K562 (cell line): ENCODE data around the gene ABCG2. TPM values are rescaled to one million over a fixed set of nuclear protein-coding genes. Genes with fewer than 3 reads are reported as not detected.

Experiments
- ATAC-seq: fragments of 200-7000 bp; cut with Tn5 transposase; 3 replicates; pipeline ENCODE4 v1.9.1; 2020; ENCODE audit warnings: moderate library complexity
- BruUV-seq: library from RNA; stranded (reverse); fragments of 400-500 nt; replicated peaks from 2 replicates; lab custom pipeline; 2021; lab: Mats Ljungman, UMichigan
- CTCF ChIA-PET: fragments of 300-600 bp; formaldehyde crosslinking; extraction: SDS; loops from one replicate; lab custom pipeline; 2021; ENCODE audit warnings: low intra/inter-chr PET ratio; lab: Yijun Ruan, JAX
- POLR2A ChIA-PET: fragments of 300-600, 350-650 bp; sonication (Branson Sonifier 250); formaldehyde crosslinking; extraction: SDS; loops from one replicate; lab custom pipeline; 2021; ENCODE audit warnings: antibody characterized with exemption, inconsistent platforms; lab: Yijun Ruan, JAX
- DNase-seq, 4 experiments: peaks; one replicate each; pipeline versions ENCODE4 v3.0.0 to v3.0.0-alpha.2; 2011 to 2018; ENCODE audit warnings: low spot score in 3 of 4, mixed read lengths in 3 of 4; ENCODE audit errors: extremely low read depth in 1 of 4
- FAIRE-seq: peaks from 2 replicates; lab custom pipeline; 2011; peaks lifted over from hg19 to GRCh38; lab: Jason Lieb, UNC
- H2AFZ ChIP-seq: 2 replicates; pipeline ENCODE4 v1.6.0; 2011; ENCODE audit warnings: low read depth, low read length, control low read depth, inconsistent platforms
- H3K27ac ChIP-seq: fragments of 200-600 bp; 3 replicates; pipeline ENCODE4 v1.8.0; 2011; ENCODE audit warnings: low read depth, mild to moderate bottlenecking, control low read depth, inconsistent platforms, low read length, moderate library complexity, mixed read lengths; ENCODE audit errors: extremely low read depth
- H3K27me3 ChIP-seq, 2 experiments: fragments of 300-600 bp in 1 of 2; 2 replicates in 1 of 2; 3 replicates in 1 of 2; pipeline versions ENCODE4 v1.6.0 to v1.8.0; 2011; ENCODE audit warnings: inconsistent platforms in 2 of 2, low read length in 2 of 2, mild to moderate bottlenecking in 1 of 2, mixed read lengths in 1 of 2, moderate library complexity in 1 of 2; ENCODE audit not compliant: control insufficient read depth in 2 of 2, insufficient read depth in 2 of 2
- H3K36me3 ChIP-seq: fragments of 300-600 bp; 3 replicates; pipeline ENCODE4 v1.8.0; 2011; ENCODE audit warnings: mild to moderate bottlenecking, low read length, inconsistent platforms; ENCODE audit not compliant: control insufficient read depth, insufficient read depth
- H3K4me1 ChIP-seq, 2 experiments: fragments of 200-600 bp in 1 of 2; replicated peaks in 1 of 2; 2 replicates in 1 of 2; 3 replicates in 1 of 2; pipeline versions ENCODE4 v1.5.1 to v1.8.0; 2011; ENCODE audit warnings: inconsistent platforms in 2 of 2, low read length in 2 of 2, mild to moderate bottlenecking in 1 of 2, mixed read lengths in 1 of 2, moderate library complexity in 1 of 2; ENCODE audit not compliant: control insufficient read depth in 2 of 2, insufficient read depth in 2 of 2
- H3K4me2 ChIP-seq: 2 replicates; pipeline ENCODE4 v1.6.1; 2011; ENCODE audit warnings: low read length, control low read depth, inconsistent platforms, mixed read lengths; ENCODE audit not compliant: insufficient read depth
- H3K4me3 ChIP-seq: fragments of 200-600 bp; sonication (generic), shearing (Covaris generic); 2 replicates; pipeline ENCODE4 v1.5.1; 2016; ENCODE audit warnings: control low read depth, inconsistent platforms
- H3K79me2 ChIP-seq: fragments of 200-600 bp; 3 replicates; pipeline ENCODE4 v1.8.0; 2011; ENCODE audit warnings: low read length, inconsistent platforms; ENCODE audit not compliant: control insufficient read depth, insufficient read depth
- H3K9ac ChIP-seq, 2 experiments: 2 replicates each; pipeline versions ENCODE4 v1.6.0 to v1.6.1; 2011; ENCODE audit warnings: low read depth in 2 of 2, low read length in 2 of 2, control low read depth in 1 of 2, inconsistent platforms in 1 of 2, mild to moderate bottlenecking in 1 of 2, mixed read lengths in 1 of 2; ENCODE audit not compliant: insufficient read depth in 1 of 2
- H3K9me1 ChIP-seq: one replicate; pipeline ENCODE4 v1.6.0; 2011; ENCODE audit warnings: inconsistent platforms, mild to moderate bottlenecking, low read length, moderate library complexity; ENCODE audit not compliant: control insufficient read depth, insufficient read depth
- H3K9me3 ChIP-seq: replicated peaks from 2 replicates; pipeline ENCODE4 v1.5.1; 2011; ENCODE audit warnings: low read depth, low read length, inconsistent platforms; ENCODE audit not compliant: control insufficient read depth, insufficient read depth
- H4K20me1 ChIP-seq: replicated peaks from 2 replicates; pipeline ENCODE4 v1.6.1; 2011; ENCODE audit warnings: low read length, inconsistent platforms, mixed read lengths; ENCODE audit not compliant: control insufficient read depth, insufficient read depth
- CHD1 ChIP-seq: fragments of 200-600 bp; sonication (generic); IDR thresholded peaks from one replicate; pipeline ENCODE4 v1.6.1; 2012; ENCODE audit warnings: mild to moderate bottlenecking, moderate library complexity, low read length, inconsistent platforms
- HMG20A ChIP-seq: fragments of 450-650 bp; formaldehyde crosslinking; conservative IDR thresholded peaks from 2 replicates; pipeline ENCODE4 v1.4.0; 2020; ENCODE audit warnings: mild to moderate bottlenecking, mixed read lengths
- NKRF ChIP-seq: fragments of 450-650 bp; IDR thresholded peaks from 2 replicates; pipeline ENCODE4 v1.6.1; 2016; ENCODE audit warnings: borderline replicate concordance
- OTX1 ChIP-seq: fragments of 450-650 bp; formaldehyde crosslinking; IDR thresholded peaks from 2 replicates; pipeline ENCODE4 v1.4.0; 2022; ENCODE audit warnings: mild to moderate bottlenecking
- TBL1XR1 ChIP-seq, 2 experiments: IDR thresholded peaks; 2 replicates each; pipeline ENCODE4 v1.6.1; 2012; ENCODE audit warnings: improper control_type of control experiment in 2 of 2, low read length in 2 of 2, mild to moderate bottlenecking in 1 of 2
- ZNF384 ChIP-seq: IDR thresholded peaks from 2 replicates; pipeline ENCODE4 v1.6.1; 2012; ENCODE audit warnings: low read depth, low read length, improper control_type of control experiment
- ZNF586 ChIP-seq: fragments of 450-650 bp; formaldehyde crosslinking; conservative IDR thresholded peaks from 2 replicates; pipeline ENCODE4 v1.4.0; 2020; ENCODE audit warnings: mild to moderate bottlenecking, moderate library complexity
- WGBS: fragments of 100-300 bp; shearing (Covaris generic); methylation state at CpG from one replicate; pipeline ENCODE4 v1.1.6; 2016; ENCODE audit warnings: low coverage, mixed read lengths; ENCODE audit not compliant: insufficient coverage; ENCODE audit errors: missing lambda C conversion rate; 5-methylcytosine and 5-hydroxymethylcytosine counted together
- in situ Hi-C: fragments of 300-500 bp; cut with MboI; formaldehyde crosslinking; loops from 4 replicates; pipeline ENCODE4 v1.15.0; 2018; ENCODE audit warnings: inconsistent platforms, mixed read lengths
- intact Hi-C: fragments of 100-400 bp; cut with micrococcal nuclease; formaldehyde crosslinking; loops from 2 replicates; pipeline ENCODE4 v1.14.2; 2022
- polyA plus RNA-seq, 8 experiments: library from polyadenylated mRNA; depleted of rRNA in 4 of 8; stranded (reverse) in 5 of 8; unstranded in 3 of 8; fragments of >200 nt; fragmentation: Nextera tagmentation in 2 of 8; fragmentation: Illumina TruSeq in 1 of 8; extraction: Ambion mirVana in 2 of 8; extraction: Trizol in 1 of 8; gene quantifications; 2 replicates each; pipeline versions ENCODE4 v1.2.1 to v1.2.3, GENCODE V29; 2011 to 2014; ENCODE audit warnings: inconsistent platforms in 1 of 8, missing spikeins in 1 of 8
- total RNA-seq, 7 experiments: library from RNA; depleted of rRNA in 6 of 7; stranded (reverse); fragments of >200 nt in 6 of 7; fragmentation: Illumina TruSeq in 2 of 7; extraction: Trizol in 2 of 7; gene quantifications; 2 replicates each; pipeline versions ENCODE4 v1.2.1 to v1.2.3, GENCODE V29; 2011 to 2021; ENCODE audit warnings: low replicate concordance in 1 of 7

ABCG2 gene
- total and polyA plus RNA-seq, 9 of the 15 experiments (the other 6 are each of a cell fraction or from before 2014, with no cell fraction given), result 0.01 to 0.36 (median 0.11) TPM; not detected in 4

- TF ChIP-seq OTX1 (CRISPR knock-in tag), result no peak
- TF ChIP-seq TBL1XR1 (IDR thresholded peaks at IDR 0.05; ENCODE audit: low read length in 2 of 2), result no peak
- TF ChIP-seq NKRF, result no peak
- TF ChIP-seq ZNF384, result no peak
- TF ChIP-seq ZNF586 (CRISPR knock-in tag), result no peak
These were observed 14.5 kb upstream of the ABCG2 start (continued) for GRCh38 chr4:88172987-88173386.

DNA sequence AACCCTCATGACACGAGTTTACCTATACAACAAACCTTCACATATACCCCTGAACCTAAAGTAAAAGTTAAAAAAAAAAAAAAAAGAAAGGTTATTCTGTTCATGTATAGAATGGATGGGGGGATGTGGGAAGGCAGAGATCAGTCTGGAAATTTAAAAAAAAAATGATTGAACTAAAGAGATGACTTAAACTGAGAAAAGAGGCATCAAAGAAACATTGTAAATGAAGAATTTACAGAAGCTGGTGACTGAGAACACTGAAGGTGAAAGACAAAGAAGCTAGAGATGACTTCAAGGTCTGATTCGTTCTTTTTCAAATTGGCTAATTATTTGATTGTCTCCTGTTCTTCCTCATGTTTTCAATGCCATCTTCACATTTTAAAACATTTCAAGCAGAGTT lies 12.8 kb upstream of the ABCG2 start:
- POLR2A ChIA-PET, result interaction anchor here (0.6 kb wide), 1 partner anchor 13 kb away, joined by 3 read pairs; the partner anchor contains the start of gene ABCG2
- no peaks in the 10 kb centered on the region for H3K79me2 ChIP-seq
- TF ChIP-seq HMG20A (CRISPR knock-in tag) (no peak), CHD1 (no peak)
- DNase-seq (no peak), FAIRE-seq (no peak), ATAC-seq (no peak)
- no peaks in the 10 kb centered on the region for H3K9me3 ChIP-seq
- CTCF ChIA-PET, result no interaction called here
- H2AFZ ChIP-seq, result no peak overlapping the region
- H3K27ac ChIP-seq, result no peak overlapping the region
- no peak overlapping the region for H3K4me3 ChIP-seq
- in situ Hi-C loops, result no loop called here
- H3K9ac ChIP-seq, result no peak overlapping the region
- intact Hi-C loops, result no loop called here
- no TSS peak for BruUV-seq
- H3K9me1 ChIP-seq, result no peaks in the 10 kb centered on the region
- 0% methylated on average over 2 of the region's 2 CpGs for WGBS
- no peaks in the 10 kb centered on the region for H3K36me3 ChIP-seq
- H4K20me1 ChIP-seq, result no peaks in the 10 kb centered on the region
- H3K27me3 ChIP-seq, result peaks cover 0 to 4% of the 10 kb centered on the region in 2 experiments; a peak in 1 of 5 replicates
- H3K4me2 ChIP-seq, result no peak overlapping the region
- H3K4me1 ChIP-seq, result no peaks in the 10 kb centered on the region
